HEK293 (cell line): ENCODE data around the gene CIRBP.
A peak's percentile ranks its signal among the peaks of the same experiment; 100 is the strongest.

Source experiments
- GFI1B ChIP-seq: fragments of 450-650 bp; formaldehyde crosslinking; IDR thresholded peaks from 2 replicates; pipeline ENCODE4 v1.5.1; 2016; ENCODE audit warnings: missing biosample characterization, missing genetic modification characterization
- KLF1 ChIP-seq: fragments of 450-650 bp; formaldehyde crosslinking; IDR thresholded peaks from 2 replicates; pipeline ENCODE4 v1.5.1; 2016; ENCODE audit warnings: missing biosample characterization, missing genetic modification characterization
- KLF9 ChIP-seq: fragments of 450-650 bp; formaldehyde crosslinking; IDR thresholded peaks from 2 replicates; pipeline ENCODE4 v1.5.1; 2016; ENCODE audit warnings: missing biosample characterization, missing genetic modification characterization, low read depth
- REPIN1 ChIP-seq: fragments of 450-650 bp; formaldehyde crosslinking; IDR thresholded peaks from 2 replicates; pipeline ENCODE4 v1.5.1; 2017; ENCODE audit warnings: missing biosample characterization, missing genetic modification characterization, low read depth
- SETDB1 ChIP-seq: IDR thresholded peaks from one replicate; pipeline ENCODE4 v1.6.1; 2017; ENCODE audit warnings: mild to moderate bottlenecking, low read length, moderate library complexity, mixed read lengths; ENCODE audit not compliant: insufficient read length
- TCF7L2 ChIP-seq: IDR thresholded peaks from 2 replicates; pipeline ENCODE4 v1.6.1; 2011; ENCODE audit warnings: low read depth, mild to moderate bottlenecking, inconsistent platforms, low read length, moderate library complexity, borderline replicate concordance
- YY1 ChIP-seq: fragments of 450-650 bp; formaldehyde crosslinking; IDR thresholded peaks from 2 replicates; pipeline ENCODE4 v1.5.1; 2018; ENCODE audit warnings: missing biosample characterization, missing genetic modification characterization
- YY2 ChIP-seq: fragments of 450-650 bp; formaldehyde crosslinking; IDR thresholded peaks from 2 replicates; pipeline ENCODE4 v1.5.1; 2016; ENCODE audit warnings: missing biosample characterization, missing genetic modification characterization
- ZFP37 ChIP-seq: fragments of 450-650 bp; formaldehyde crosslinking; IDR thresholded peaks from 2 replicates; pipeline ENCODE4 v1.5.1; 2016; ENCODE audit warnings: missing biosample characterization, missing genetic modification characterization
- ZNF114 ChIP-seq: fragments of 450-650 bp; formaldehyde crosslinking; IDR thresholded peaks from 2 replicates; pipeline ENCODE4 v1.5.0; 2017; ENCODE audit warnings: missing biosample characterization, missing genetic modification characterization
- ZNF138 ChIP-seq: fragments of 450-650 bp; formaldehyde crosslinking; IDR thresholded peaks from 2 replicates; pipeline ENCODE4 v1.5.1; 2016; ENCODE audit warnings: missing biosample characterization, missing genetic modification characterization, borderline replicate concordance
- ZNF174 ChIP-seq: fragments of 450-650 bp; formaldehyde crosslinking; IDR thresholded peaks from 2 replicates; pipeline ENCODE4 v1.5.0; 2017; ENCODE audit warnings: missing biosample characterization, mild to moderate bottlenecking, missing genetic modification characterization
- ZNF19 ChIP-seq: fragments of 450-650 bp; formaldehyde crosslinking; IDR thresholded peaks from 2 replicates; pipeline ENCODE4; 2016; ENCODE audit warnings: missing biosample characterization, missing genetic modification characterization, low read depth
- ZNF214 ChIP-seq: fragments of 450-650 bp; formaldehyde crosslinking; IDR thresholded peaks from 2 replicates; pipeline ENCODE4 v1.5.1; 2017; ENCODE audit warnings: missing biosample characterization, mild to moderate bottlenecking, missing genetic modification characterization, borderline replicate concordance
- ZNF239 ChIP-seq: fragments of 450-650 bp; formaldehyde crosslinking; IDR thresholded peaks from 2 replicates; pipeline ENCODE4 v1.5.1; 2016; ENCODE audit warnings: missing biosample characterization, missing genetic modification characterization
- ZNF302 ChIP-seq: fragments of 450-650 bp; formaldehyde crosslinking; IDR thresholded peaks from 2 replicates; pipeline ENCODE4 v1.5.1; 2016; ENCODE audit warnings: missing biosample characterization, missing genetic modification characterization, low read depth
- ZNF324 ChIP-seq: fragments of 450-650 bp; formaldehyde crosslinking; IDR thresholded peaks from 2 replicates; pipeline ENCODE4 v1.5.1; 2016; ENCODE audit warnings: missing biosample characterization, missing genetic modification characterization
- ZNF366 ChIP-seq: fragments of 450-650 bp; formaldehyde crosslinking; conservative IDR thresholded peaks from 2 replicates; pipeline ENCODE4 v1.5.1; 2016; ENCODE audit warnings: missing biosample characterization, missing genetic modification characterization
- ZNF416 ChIP-seq: fragments of 450-650 bp; formaldehyde crosslinking; IDR thresholded peaks from 2 replicates; pipeline ENCODE4 v1.5.1; 2016; ENCODE audit warnings: missing biosample characterization, missing genetic modification characterization
- ZNF426 ChIP-seq: fragments of 450-650 bp; formaldehyde crosslinking; IDR thresholded peaks from 2 replicates; pipeline ENCODE4 v1.5.1; 2017; ENCODE audit warnings: missing biosample characterization, missing genetic modification characterization, mild to moderate bottlenecking, inconsistent platforms, moderate library complexity
- ZNF701 ChIP-seq: fragments of 450-650 bp; formaldehyde crosslinking; IDR thresholded peaks from 2 replicates; pipeline ENCODE4 v1.5.1; 2016; ENCODE audit warnings: missing biosample characterization, missing genetic modification characterization
- ZNF776 ChIP-seq: fragments of 450-650 bp; formaldehyde crosslinking; IDR thresholded peaks from 2 replicates; pipeline ENCODE4 v1.5.0; 2017; ENCODE audit warnings: missing biosample characterization, missing genetic modification characterization, borderline replicate concordance
- ZNF830 ChIP-seq: fragments of 450-650 bp; IDR thresholded peaks from 2 replicates; pipeline ENCODE4 v1.5.0; 2018; ENCODE audit warnings: missing biosample characterization, missing genetic modification characterization, low read depth, mild to moderate bottlenecking, moderate library complexity
- TF ChIP-seq, protein P1 (sequence below): fragments of 450-650 bp; formaldehyde crosslinking; IDR thresholded peaks from 2 replicates; pipeline ENCODE4 v1.5.1; 2016; ENCODE audit warnings: missing biosample characterization, missing genetic modification characterization
- TF ChIP-seq, protein P2 (sequence below): fragments of 450-650 bp; formaldehyde crosslinking; IDR thresholded peaks from 2 replicates; pipeline ENCODE4 v1.5.1; 2016; ENCODE audit warnings: missing biosample characterization, missing genetic modification characterization
- TF ChIP-seq, protein P3 (sequence below): IDR thresholded peaks from 2 replicates; pipeline ENCODE4 v1.6.1; 2011; ENCODE audit warnings: mild to moderate bottlenecking, low read depth, low read length, borderline replicate concordance
- TF ChIP-seq, protein P4 (sequence below): fragments of 450-650 bp; formaldehyde crosslinking; IDR thresholded peaks from 2 replicates; pipeline ENCODE4 v1.5.1; 2016; ENCODE audit warnings: missing biosample characterization, missing genetic modification characterization
- TF ChIP-seq, protein P5 (sequence below): fragments of 450-650 bp; formaldehyde crosslinking; IDR thresholded peaks from 2 replicates; pipeline ENCODE4 v1.5.1; 2017; ENCODE audit warnings: missing biosample characterization, mild to moderate bottlenecking, missing genetic modification characterization, moderate library complexity
- TF ChIP-seq, protein P6 (sequence below): fragments of 450-650 bp; formaldehyde crosslinking; IDR thresholded peaks from 2 replicates; pipeline ENCODE4 v1.5.1; 2016; ENCODE audit warnings: missing biosample characterization, missing genetic modification characterization

Gene CIRBP

DNA sequence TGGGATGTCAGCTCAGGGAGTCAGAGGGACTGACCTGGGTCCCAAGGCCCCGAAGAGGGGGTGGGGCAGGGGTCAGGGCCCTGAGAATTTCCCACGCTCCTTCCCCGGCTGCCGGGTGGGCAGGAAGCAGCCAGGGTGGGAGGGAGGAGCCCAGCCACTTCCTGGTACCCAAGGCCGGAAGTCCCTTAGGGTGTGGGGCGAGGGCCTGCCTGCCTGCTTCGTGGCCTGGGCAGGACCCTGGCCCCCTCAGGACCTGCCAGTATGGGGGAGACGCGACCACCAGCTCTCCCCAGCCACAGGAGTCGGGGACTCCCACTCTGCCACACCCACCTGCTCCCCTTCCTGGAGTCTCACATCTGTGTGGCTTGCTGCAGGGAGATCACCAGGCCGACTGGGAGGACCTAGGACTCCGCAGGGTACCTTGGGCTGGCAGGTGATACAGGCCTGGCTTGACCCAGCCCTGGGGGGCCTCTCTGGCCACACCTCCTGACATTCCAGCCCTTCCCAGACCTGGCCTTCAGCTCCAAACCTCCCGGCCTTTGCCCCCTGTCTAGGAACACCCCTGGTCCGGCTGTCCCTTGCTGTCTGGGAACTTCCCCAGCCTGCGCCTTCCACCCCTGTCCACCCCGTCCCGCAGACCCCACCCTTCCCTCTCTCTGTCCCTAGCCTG, 9.8 kb upstream of the CIRBP start (continued):
- TF ChIP-seq TCF7L2 (no peak), GFI1B (tag by site-specific recombination) (no peak), ZNF426 (tag by site-specific recombination) (no peak), ZNF19 (tag by site-specific recombination) (no peak), ZNF416 (tag by site-specific recombination) (no peak), ZNF302 (tag by site-specific recombination) (no peak), ZNF174 (tag by site-specific recombination) (no peak), YY1 (tag by site-specific recombination) (no peak), ZNF138 (no peak), ZNF701 (tag by site-specific recombination) (no peak), REPIN1 (0 out of 2 replicates have a peak, but pooled peaks have one; percentile 40), ZNF214 (no peak), ZNF776 (tag by site-specific recombination) (no peak), KLF1 (tag by site-specific recombination) (peak; percentile 81), ZNF366 (no peak), ZNF239 (tag by site-specific recombination) (no peak), ZFP37 (tag by site-specific recombination) (peak; percentile 44; the same call in 1 of the 2 replicates), YY2 (no peak), ZNF324 (tag by site-specific recombination) (no peak), ZNF830 (tag by site-specific recombination) (no peak), ZNF114 (tag by site-specific recombination) (no peak), SETDB1 (no peak), KLF9 (tag by site-specific recombination) (peak; percentile 95)
- TF ChIP-seq, protein P1, sequence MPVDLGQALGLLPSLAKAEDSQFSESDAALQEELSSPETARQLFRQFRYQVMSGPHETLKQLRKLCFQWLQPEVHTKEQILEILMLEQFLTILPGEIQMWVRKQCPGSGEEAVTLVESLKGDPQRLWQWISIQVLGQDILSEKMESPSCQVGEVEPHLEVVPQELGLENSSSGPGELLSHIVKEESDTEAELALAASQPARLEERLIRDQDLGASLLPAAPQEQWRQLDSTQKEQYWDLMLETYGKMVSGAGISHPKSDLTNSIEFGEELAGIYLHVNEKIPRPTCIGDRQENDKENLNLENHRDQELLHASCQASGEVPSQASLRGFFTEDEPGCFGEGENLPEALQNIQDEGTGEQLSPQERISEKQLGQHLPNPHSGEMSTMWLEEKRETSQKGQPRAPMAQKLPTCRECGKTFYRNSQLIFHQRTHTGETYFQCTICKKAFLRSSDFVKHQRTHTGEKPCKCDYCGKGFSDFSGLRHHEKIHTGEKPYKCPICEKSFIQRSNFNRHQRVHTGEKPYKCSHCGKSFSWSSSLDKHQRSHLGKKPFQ, result no peak
- TF ChIP-seq, protein P2, sequence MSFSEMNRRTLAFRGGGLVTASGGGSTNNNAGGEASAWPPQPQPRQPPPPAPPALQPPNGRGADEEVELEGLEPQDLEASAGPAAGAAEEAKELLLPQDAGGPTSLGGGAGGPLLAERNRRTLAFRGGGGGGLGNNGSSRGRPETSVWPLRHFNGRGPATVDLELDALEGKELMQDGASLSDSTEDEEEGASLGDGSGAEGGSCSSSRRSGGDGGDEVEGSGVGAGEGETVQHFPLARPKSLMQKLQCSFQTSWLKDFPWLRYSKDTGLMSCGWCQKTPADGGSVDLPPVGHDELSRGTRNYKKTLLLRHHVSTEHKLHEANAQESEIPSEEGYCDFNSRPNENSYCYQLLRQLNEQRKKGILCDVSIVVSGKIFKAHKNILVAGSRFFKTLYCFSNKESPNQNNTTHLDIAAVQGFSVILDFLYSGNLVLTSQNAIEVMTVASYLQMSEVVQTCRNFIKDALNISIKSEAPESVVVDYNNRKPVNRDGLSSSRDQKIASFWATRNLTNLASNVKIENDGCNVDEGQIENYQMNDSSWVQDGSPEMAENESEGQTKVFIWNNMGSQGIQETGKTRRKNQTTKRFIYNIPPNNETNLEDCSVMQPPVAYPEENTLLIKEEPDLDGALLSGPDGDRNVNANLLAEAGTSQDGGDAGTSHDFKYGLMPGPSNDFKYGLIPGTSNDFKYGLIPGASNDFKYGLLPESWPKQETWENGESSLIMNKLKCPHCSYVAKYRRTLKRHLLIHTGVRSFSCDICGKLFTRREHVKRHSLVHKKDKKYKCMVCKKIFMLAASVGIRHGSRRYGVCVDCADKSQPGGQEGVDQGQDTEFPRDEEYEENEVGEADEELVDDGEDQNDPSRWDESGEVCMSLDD, result peak; percentile 93
- TF ChIP-seq, protein P3, sequence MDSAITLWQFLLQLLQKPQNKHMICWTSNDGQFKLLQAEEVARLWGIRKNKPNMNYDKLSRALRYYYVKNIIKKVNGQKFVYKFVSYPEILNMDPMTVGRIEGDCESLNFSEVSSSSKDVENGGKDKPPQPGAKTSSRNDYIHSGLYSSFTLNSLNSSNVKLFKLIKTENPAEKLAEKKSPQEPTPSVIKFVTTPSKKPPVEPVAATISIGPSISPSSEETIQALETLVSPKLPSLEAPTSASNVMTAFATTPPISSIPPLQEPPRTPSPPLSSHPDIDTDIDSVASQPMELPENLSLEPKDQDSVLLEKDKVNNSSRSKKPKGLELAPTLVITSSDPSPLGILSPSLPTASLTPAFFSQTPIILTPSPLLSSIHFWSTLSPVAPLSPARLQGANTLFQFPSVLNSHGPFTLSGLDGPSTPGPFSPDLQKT, result no peak
- TF ChIP-seq, protein P4, sequence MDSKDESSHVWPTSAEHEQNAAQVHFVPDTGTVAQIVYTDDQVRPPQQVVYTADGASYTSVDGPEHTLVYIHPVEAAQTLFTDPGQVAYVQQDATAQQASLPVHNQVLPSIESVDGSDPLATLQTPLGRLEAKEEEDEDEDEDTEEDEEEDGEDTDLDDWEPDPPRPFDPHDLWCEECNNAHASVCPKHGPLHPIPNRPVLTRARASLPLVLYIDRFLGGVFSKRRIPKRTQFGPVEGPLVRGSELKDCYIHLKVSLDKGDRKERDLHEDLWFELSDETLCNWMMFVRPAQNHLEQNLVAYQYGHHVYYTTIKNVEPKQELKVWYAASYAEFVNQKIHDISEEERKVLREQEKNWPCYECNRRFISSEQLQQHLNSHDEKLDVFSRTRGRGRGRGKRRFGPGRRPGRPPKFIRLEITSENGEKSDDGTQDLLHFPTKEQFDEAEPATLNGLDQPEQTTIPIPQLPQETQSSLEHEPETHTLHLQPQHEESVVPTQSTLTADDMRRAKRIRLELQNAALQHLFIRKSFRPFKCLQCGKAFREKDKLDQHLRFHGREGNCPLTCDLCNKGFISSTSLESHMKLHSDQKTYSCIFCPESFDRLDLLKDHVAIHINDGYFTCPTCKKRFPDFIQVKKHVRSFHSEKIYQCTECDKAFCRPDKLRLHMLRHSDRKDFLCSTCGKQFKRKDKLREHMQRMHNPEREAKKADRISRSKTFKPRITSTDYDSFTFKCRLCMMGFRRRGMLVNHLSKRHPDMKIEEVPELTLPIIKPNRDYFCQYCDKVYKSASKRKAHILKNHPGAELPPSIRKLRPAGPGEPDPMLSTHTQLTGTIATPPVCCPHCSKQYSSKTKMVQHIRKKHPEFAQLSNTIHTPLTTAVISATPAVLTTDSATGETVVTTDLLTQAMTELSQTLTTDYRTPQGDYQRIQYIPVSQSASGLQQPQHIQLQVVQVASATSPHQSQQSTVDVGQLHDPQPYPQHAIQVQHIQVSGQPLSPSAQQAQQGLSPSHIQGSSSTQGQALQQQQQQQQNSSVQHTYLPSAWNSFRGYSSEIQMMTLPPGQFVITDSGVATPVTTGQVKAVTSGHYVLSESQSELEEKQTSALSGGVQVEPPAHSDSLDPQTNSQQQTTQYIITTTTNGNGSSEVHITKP (tag by site-specific recombination), result peak; percentile 92
- TF ChIP-seq, protein P5, sequence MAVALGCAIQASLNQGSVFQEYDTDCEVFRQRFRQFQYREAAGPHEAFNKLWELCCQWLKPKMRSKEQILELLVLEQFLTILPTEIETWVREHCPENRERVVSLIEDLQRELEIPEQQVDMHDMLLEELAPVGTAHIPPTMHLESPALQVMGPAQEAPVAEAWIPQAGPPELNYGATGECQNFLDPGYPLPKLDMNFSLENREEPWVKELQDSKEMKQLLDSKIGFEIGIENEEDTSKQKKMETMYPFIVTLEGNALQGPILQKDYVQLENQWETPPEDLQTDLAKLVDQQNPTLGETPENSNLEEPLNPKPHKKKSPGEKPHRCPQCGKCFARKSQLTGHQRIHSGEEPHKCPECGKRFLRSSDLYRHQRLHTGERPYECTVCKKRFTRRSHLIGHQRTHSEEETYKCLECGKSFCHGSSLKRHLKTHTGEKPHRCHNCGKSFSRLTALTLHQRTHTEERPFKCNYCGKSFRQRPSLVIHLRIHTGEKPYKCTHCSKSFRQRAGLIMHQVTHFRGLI (tag by site-specific recombination), result peak; percentile 26; the same call in 1 of the 2 replicates
- TF ChIP-seq, protein P6, sequence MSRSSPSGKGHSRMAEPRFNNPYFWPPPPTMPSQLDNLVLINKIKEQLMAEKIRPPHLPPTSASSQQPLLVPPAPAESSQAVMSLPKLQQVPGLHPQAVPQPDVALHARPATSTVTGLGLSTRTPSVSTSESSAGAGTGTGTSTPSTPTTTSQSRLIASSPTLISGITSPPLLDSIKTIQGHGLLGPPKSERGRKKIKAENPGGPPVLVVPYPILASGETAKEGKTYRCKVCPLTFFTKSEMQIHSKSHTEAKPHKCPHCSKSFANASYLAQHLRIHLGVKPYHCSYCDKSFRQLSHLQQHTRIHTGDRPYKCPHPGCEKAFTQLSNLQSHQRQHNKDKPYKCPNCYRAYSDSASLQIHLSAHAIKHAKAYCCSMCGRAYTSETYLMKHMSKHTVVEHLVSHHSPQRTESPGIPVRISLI (tag by site-specific recombination), result no peak
